ENCODE measurements around the gene APOL6. TPM values are rescaled to one million over a fixed set of nuclear protein-coding genes. Genes with fewer than 3 reads are reported as not detected.

Gene APOL6
- 40.7 and 51.8 TPM in 2 replicates for total RNA-seq

DNA sequence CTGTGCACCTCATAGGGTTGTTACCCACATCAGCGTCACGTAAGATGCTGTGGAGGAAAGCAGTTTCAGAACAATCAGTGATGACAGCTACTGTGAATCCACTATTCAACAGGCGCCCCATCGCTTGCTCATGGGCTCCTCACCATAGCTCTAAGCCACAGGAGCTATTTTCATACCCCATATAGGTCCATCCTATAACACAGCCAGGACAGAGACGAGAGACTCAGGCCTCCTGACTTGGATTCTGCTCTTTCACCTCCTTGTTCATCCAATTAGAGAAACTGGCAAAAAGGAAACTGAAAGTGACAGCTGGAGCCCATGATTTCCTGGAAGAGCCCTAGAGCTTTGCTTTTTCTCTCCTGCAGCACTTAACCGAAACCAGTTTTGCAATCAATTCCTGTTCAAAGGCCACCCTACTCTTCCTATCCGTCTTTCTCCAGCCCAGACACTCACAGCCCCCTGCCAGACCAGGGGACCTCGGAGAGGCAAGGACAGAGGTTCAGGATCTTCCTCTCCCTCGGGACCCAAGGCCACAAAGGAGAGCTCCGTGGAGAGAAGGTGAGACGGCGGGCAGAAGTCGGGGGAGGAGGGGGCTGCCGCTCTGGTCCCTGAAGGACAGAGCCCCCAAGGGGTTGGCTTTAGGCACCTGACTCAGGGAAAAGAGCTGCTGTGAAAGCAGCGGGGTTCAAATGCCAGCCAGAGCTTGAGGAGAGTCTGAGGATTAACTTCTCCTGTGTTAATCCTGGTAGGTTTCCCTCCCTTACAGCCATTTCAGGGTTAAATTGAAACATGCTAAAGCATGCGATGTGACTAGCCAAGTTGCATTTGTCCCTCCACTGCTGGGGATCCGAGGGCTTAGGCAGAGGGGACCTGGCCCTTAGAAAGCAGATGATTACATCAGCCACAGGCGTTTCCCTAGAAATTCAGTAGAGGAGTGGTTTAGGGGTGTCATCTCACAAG lies at the start of gene APOL6:
Gene APOL6, plus strand, starts transcription at position 381 of the 960 bp plus-strand sequence. CDS start 7,980 bp downstream, outside the sequence.
- H3K36me3 ChIP-seq (ENCODE audit: insufficient read depth, low read length): no peaks in the 10 kb centered on the region
- H3K27ac ChIP-seq (ENCODE audit: low read depth, low read length): peak within 1 kb of the TSS; percentile 92
- peak; percentile 75 for DNase-seq (ENCODE audit: insufficient read length, low spot score, missing footprints)

DNA sequence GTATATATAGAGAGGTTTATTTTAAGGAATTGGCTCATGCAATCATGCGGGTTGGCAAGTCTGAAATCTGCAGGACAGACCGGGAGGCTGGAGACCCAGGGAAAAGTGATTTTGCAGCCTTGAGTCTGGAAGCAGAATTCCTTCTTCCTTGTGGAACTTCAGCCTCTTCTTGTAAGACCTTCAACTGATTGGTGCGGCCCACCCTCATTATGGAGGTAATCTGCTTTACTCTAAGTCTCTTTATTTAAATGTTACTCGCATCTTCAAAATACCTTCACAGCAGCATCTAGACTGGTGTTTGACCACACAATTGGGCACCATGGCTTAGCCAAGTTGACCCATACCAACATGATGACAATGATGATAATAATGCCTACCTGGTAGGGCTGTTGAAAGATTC lies 48.9 kb upstream of the APOL6 start:
- DNase-seq (ENCODE audit: insufficient read length, low spot score, missing footprints): no peak

More for the DNA sequence above, at the start of gene APOL6:
- Histone ChIP-seq H3K4me3 (ENCODE audit: insufficient read depth, low read length) (peak within 1 kb of the TSS; percentile 96), H3K4me2 (ENCODE audit: insufficient read depth, low read length) (peak within 1 kb of the TSS; percentile 100), H3K27me3 (ENCODE audit: insufficient read depth, low read length) (no peaks in the 10 kb centered on the region), H3K9me3 (ENCODE audit: low read depth, low read length) (peaks cover 2% of the 10 kb centered on the region), H2AFZ (ENCODE audit: low read length) (peak within 1 kb of the TSS; percentile 96), H4K20me1 (ENCODE audit: insufficient read depth, low read length) (no peaks in the 10 kb centered on the region), H3K79me2 (ENCODE audit: insufficient read depth, low read length) (peaks cover 22% of the 10 kb centered on the region), H3K4me1 (ENCODE audit: insufficient read depth, low read length) (peaks cover 26% of the 10 kb centered on the region)
- no peak for TF ChIP-seq CTCF (IDR thresholded peaks at IDR 0.05; ENCODE audit: extremely low read depth, low read depth, low read length)

DNA sequence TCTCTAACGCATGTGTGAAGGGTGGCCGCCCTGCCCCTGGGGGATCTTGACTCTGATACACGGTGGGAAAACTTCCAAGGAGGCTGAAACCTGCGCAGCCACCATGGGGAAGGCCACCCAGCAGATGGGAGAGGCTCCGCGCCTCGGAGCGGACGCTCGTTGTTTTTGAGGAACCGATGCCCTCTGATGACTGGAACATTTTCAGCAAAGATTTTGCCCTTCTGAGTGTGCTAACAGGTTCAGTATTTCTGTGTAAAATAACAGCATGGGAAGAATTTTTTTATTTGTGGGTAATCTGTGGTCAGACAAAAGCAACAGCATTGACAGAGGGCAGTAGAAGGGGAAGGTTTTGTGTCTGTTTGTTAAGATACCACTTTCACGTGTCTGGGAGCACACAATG lies 47.8 kb upstream of the APOL6 start:
- Histone ChIP-seq H3K27ac (ENCODE audit: low read depth, low read length) (no peak overlapping the region), H3K4me1 (ENCODE audit: insufficient read depth, low read length) (peaks cover 3% of the 10 kb centered on the region), H3K79me2 (ENCODE audit: insufficient read depth, low read length) (no peaks in the 10 kb centered on the region), H3K4me3 (ENCODE audit: insufficient read depth, low read length) (no peak overlapping the region), H3K36me3 (ENCODE audit: insufficient read depth, low read length) (no peaks in the 10 kb centered on the region), H2AFZ (ENCODE audit: low read length) (no peak overlapping the region), H3K9me3 (ENCODE audit: low read depth, low read length) (no peaks in the 10 kb centered on the region), H3K4me2 (ENCODE audit: insufficient read depth, low read length) (no peak overlapping the region), H3K27me3 (ENCODE audit: insufficient read depth, low read length) (no peaks in the 10 kb centered on the region), H4K20me1 (ENCODE audit: insufficient read depth, low read length) (no peaks in the 10 kb centered on the region)
- peak; percentile 5 for DNase-seq (ENCODE audit: insufficient read length, low spot score, missing footprints)
- no peak for TF ChIP-seq CTCF (IDR thresholded peaks at IDR 0.05; ENCODE audit: extremely low read depth, low read depth, low read length)

More for the DNA sequence above, 48.9 kb upstream of the APOL6 start:
- H3K27me3 ChIP-seq (ENCODE audit: insufficient read depth, low read length): no peaks in the 10 kb centered on the region
- no peaks in the 10 kb centered on the region for H3K9me3 ChIP-seq (ENCODE audit: low read depth, low read length)
- no peak overlapping the region for H2AFZ ChIP-seq (ENCODE audit: low read length)
- no peaks in the 10 kb centered on the region for H4K20me1 ChIP-seq (ENCODE audit: insufficient read depth, low read length)
- H3K36me3 ChIP-seq (ENCODE audit: insufficient read depth, low read length): no peaks in the 10 kb centered on the region
- no peak overlapping the region for H3K27ac ChIP-seq (ENCODE audit: low read depth, low read length)
- no peak overlapping the region for H3K4me2 ChIP-seq (ENCODE audit: insufficient read depth, low read length)
- TF ChIP-seq CTCF (IDR thresholded peaks at IDR 0.05; ENCODE audit: extremely low read depth, low read depth, low read length): no peak
- no peak overlapping the region for H3K4me3 ChIP-seq (ENCODE audit: insufficient read depth, low read length)
- peaks cover 3% of the 10 kb centered on the region for H3K4me1 ChIP-seq (ENCODE audit: insufficient read depth, low read length)
- H3K79me2 ChIP-seq (ENCODE audit: insufficient read depth, low read length): no peaks in the 10 kb centered on the region

GRCh38 chr22:35601013-35601580 lies 47.1 kb upstream of the APOL6 start:
- no peak for TF ChIP-seq CTCF (IDR thresholded peaks at IDR 0.05; ENCODE audit: extremely low read depth, low read depth, low read length)
- Histone ChIP-seq H3K27ac (ENCODE audit: low read depth, low read length) (no peak overlapping the region), H4K20me1 (ENCODE audit: insufficient read depth, low read length) (no peaks in the 10 kb centered on the region), H3K79me2 (ENCODE audit: insufficient read depth, low read length) (no peaks in the 10 kb centered on the region), H3K27me3 (ENCODE audit: insufficient read depth, low read length) (no peaks in the 10 kb centered on the region), H3K4me2 (ENCODE audit: insufficient read depth, low read length) (no peak overlapping the region), H3K4me1 (ENCODE audit: insufficient read depth, low read length) (peaks cover 3% of the 10 kb centered on the region), H3K9me3 (ENCODE audit: low read depth, low read length) (no peaks in the 10 kb centered on the region), H2AFZ (ENCODE audit: low read length) (no peak overlapping the region), H3K36me3 (ENCODE audit: insufficient read depth, low read length) (no peaks in the 10 kb centered on the region), H3K4me3 (ENCODE audit: insufficient read depth, low read length) (no peak overlapping the region)
- no peak for DNase-seq (ENCODE audit: insufficient read length, low spot score, missing footprints)
